Measurements from ENCODE around the gene PLEKHG7.

- TF ChIP-seq CTCF (IDR thresholded peaks at IDR 0.05) (no peak), POLR2A (IDR thresholded peaks at IDR 0.05) (no peak)
Observed at GRCh38 chr12:92732716-92733115, 29.9 kb downstream of the PLEKHG7 start.
